Upper lobe of left lung (tissue), 4 donors: ENCODE results near the gene PPFIA4.

ENCODE experiments used
- CTCF ChIP-seq, 6 experiments: fragments of 450-650 bp in 4 of 6; fragments of 200-600 bp in 2 of 6; sonication (generic) in 2 of 6; IDR thresholded peaks; one replicate each; pipeline ENCODE4 v1.5.1; 2016 to 2019; ENCODE audit warnings: antibody characterized with exemption in 6 of 6
- EP300 ChIP-seq, 4 donors: sonication (generic); formaldehyde crosslinking; IDR thresholded peaks; one replicate each; pipeline ENCODE4 v1.5.1; 2017; ENCODE audit warnings: antibody characterized with exemption in 4 of 4, control low read depth in 2 of 4
- POLR2A ChIP-seq, 4 donors: fragments of 450-650 bp; IDR thresholded peaks; one replicate each; pipeline ENCODE4 v1.5.1; 2016 to 2017; ENCODE audit warnings: antibody characterized with exemption in 4 of 4, mild to moderate bottlenecking in 2 of 4
- POLR2AphosphoS5 ChIP-seq, 2 donors: sonication (generic); formaldehyde crosslinking; IDR thresholded peaks; one replicate each; pipeline ENCODE4 v1.5.1; 2017; ENCODE audit warnings: antibody characterized with exemption in 2 of 2

- TF ChIP-seq POLR2A (IDR thresholded peaks at IDR 0.05) (no peak), POLR2AphosphoS5 (IDR thresholded peaks at IDR 0.05) (no peak), CTCF (IDR thresholded peaks at IDR 0.05) (no peak), EP300 (IDR thresholded peaks at IDR 0.05) (no peak)
Observed at GRCh38 chr1:203103829-203104495, 77.7 kb downstream of the PPFIA4 start.
